Bronchial epithelial cell (primary cell): ENCODE results near the gene CXCL8. TPM values are rescaled to one million over a fixed set of nuclear protein-coding genes. Genes with fewer than 3 reads are reported as not detected.

Source experiments
- DNase-seq: peaks from one replicate; pipeline ENCODE4 v3.0.0-alpha.2; 2010; ENCODE audit warnings: low read depth
- FAIRE-seq: peaks from 2 replicates; lab custom pipeline; 2011; peaks lifted over from hg19 to GRCh38; lab: Jason Lieb, UNC
- H3K27me3 ChIP-seq: 2 replicates; pipeline ENCODE4 v1.5.1; 2011; ENCODE audit warnings: low read length; ENCODE audit not compliant: control insufficient read depth, insufficient read depth
- H3K36me3 ChIP-seq: 2 replicates; pipeline ENCODE4 v1.5.1; 2011; ENCODE audit warnings: low read length; ENCODE audit not compliant: control insufficient read depth, insufficient read depth
- H3K4me3 ChIP-seq: 2 replicates; pipeline ENCODE4 v1.5.1; 2011; ENCODE audit warnings: mild to moderate bottlenecking, low read depth, low read length, control low read depth
- total RNA-seq: library from RNA; depleted of rRNA; stranded (reverse); fragments of >200 nt; gene quantifications from 2 replicates; pipeline ENCODE4 v1.2.1, GENCODE V29; 2014
- TF ChIP-seq, protein P1 (sequence below): IDR thresholded peaks from 2 replicates; pipeline ENCODE4 v1.5.1; 2011; ENCODE audit warnings: mild to moderate bottlenecking, moderate library complexity, low read length, control low read depth, inconsistent platforms; ENCODE audit not compliant: insufficient read depth, severe bottlenecking

Gene CXCL8
- total RNA-seq, 1 donor from 2014 or later, result 2.9 TPM

DNA sequence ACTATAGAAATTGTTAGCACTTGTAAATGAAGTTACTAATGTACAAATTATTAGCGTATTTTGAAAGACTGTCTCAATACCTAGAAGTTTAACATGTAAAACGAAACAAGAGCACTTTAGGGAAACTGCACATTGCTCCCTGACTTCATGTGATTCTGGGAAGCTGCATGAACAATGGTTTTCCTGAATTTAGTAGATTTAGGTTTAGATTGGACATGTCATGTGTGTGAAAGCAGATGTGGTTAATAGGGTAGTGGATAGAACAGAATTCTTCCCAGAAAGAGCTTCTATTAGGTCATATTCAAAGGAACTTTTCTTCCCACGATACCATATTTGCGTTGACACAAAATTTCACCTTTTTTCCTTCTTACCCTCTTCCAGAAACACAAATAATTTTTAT lies 14.9 kb upstream of the CXCL8 start:
- FAIRE-seq (no peak), DNase-seq (no peak)
- Histone ChIP-seq H3K27me3 (no peaks in the 10 kb centered on the region), H3K4me3 (no peak overlapping the region), H3K36me3 (no peaks in the 10 kb centered on the region)
- TF ChIP-seq, protein P1, sequence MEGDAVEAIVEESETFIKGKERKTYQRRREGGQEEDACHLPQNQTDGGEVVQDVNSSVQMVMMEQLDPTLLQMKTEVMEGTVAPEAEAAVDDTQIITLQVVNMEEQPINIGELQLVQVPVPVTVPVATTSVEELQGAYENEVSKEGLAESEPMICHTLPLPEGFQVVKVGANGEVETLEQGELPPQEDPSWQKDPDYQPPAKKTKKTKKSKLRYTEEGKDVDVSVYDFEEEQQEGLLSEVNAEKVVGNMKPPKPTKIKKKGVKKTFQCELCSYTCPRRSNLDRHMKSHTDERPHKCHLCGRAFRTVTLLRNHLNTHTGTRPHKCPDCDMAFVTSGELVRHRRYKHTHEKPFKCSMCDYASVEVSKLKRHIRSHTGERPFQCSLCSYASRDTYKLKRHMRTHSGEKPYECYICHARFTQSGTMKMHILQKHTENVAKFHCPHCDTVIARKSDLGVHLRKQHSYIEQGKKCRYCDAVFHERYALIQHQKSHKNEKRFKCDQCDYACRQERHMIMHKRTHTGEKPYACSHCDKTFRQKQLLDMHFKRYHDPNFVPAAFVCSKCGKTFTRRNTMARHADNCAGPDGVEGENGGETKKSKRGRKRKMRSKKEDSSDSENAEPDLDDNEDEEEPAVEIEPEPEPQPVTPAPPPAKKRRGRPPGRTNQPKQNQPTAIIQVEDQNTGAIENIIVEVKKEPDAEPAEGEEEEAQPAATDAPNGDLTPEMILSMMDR, result no peak

- TF ChIP-seq, protein P1, result no peak
- H3K4me3 ChIP-seq, result no peak overlapping the region
- DNase-seq (peak; percentile 94), FAIRE-seq (peak; percentile 68)
- H3K36me3 ChIP-seq, result no peaks in the 10 kb centered on the region
- H3K27me3 ChIP-seq, result no peaks in the 10 kb centered on the region
Observed at GRCh38 chr4:73725985-73726384, 14.4 kb upstream of the CXCL8 start.

DNA sequence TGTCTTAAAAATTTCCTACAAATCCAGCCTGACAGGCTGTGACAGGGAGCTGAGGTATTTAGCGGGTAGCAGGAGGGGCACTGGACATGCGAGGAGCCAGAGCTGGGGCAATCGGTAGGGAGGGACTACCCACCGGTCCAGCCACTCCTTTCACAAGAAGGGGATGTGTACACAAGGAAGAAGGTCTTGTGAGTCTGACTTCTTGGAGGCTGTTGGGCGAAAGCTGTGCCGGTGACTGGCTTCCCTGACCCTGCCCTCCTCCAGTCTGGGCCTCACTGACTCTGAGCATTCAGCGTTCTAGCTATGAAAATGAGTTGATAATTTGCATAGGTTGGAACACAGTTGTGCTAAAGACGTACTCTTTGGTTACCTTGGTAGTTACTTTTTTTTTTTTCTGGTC lies 12.7 kb upstream of the CXCL8 start:
- no peak for FAIRE-seq
- Histone ChIP-seq H3K36me3 (no peaks in the 10 kb centered on the region), H3K4me3 (no peak overlapping the region), H3K27me3 (no peaks in the 10 kb centered on the region)
- TF ChIP-seq, protein P1, result no peak
- DNase-seq, result peak; percentile 91

DNA sequence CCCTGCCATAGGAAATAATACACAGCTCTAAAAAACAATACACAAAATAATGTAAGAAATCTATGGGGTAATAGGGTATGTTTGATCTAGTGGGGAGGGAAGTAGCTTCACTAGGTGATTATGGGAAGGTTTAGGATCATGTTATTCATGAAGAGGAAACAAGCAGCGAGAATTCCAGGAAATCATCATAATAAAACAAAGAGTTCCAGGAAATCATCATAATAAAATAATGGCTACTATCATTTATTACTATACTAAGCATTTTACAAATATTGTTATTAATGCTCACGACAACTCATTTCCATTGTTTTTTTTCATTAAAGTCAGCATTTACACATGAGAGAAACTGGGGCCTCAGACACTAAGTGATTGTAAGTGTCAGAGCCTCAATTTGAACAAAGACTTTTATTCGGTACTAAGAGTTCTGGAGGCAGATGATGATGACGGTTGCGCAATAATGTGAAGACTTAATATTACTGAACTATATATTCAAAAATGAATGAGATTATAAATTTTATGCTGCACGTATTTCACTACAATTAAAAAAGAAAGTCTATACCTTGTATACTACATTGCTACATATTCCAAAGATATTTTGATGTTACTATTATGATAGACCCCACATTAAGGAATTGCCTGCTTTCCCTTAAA lies 12.2 kb upstream of the CXCL8 start:
- no peak for DNase-seq
- TF ChIP-seq, protein P1, result no peak
- Histone ChIP-seq H3K27me3 (no peaks in the 10 kb centered on the region), H3K36me3 (no peaks in the 10 kb centered on the region), H3K4me3 (no peak overlapping the region)
- FAIRE-seq, result no peak

DNA sequence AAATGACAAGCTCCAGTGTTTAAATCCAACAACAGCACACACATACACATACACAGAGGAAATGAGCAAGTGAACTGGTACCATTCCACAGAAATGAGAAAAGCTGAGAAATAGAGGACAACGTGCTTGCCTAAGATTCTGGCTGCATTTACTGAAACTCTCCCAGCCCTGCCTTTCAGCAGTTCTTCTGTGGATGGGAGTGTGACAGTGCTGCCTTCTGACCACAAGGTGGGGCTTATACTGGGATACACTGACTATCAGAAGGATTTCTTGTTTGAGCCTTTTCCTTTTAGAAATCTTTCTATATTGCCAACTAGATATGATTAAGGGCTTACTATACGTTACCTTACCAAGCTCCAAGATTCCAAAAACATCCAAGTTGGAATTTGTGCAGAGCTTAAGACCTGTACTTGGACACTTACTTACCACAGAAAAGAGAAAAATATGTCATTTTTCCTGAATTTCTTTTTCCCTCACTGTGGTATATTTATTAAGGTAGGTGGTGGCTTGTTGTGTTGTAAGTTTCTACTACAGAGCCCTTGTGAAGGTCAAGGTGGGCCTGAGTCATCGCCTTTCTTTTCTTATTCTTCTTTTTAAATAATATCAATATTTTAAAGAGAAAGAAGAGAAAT lies 10.7 kb upstream of the CXCL8 start:
- TF ChIP-seq, protein P1, result peak; percentile 77
- H3K4me3 ChIP-seq, result no peak overlapping the region
- no peaks in the 10 kb centered on the region for H3K36me3 ChIP-seq
- H3K27me3 ChIP-seq, result no peaks in the 10 kb centered on the region
- peak; percentile 58 for FAIRE-seq
- peak; percentile 77 for DNase-seq
